ENCODE measurements around the gene DAZAP2. TPM values are rescaled to one million over a fixed set of nuclear protein-coding genes. Genes with fewer than 3 reads are reported as not detected.

The DAZAP2 gene
- total and polyA plus RNA-seq, 2 experiments from 2014 or later, result 35.8 to 39.9 TPM

DNA sequence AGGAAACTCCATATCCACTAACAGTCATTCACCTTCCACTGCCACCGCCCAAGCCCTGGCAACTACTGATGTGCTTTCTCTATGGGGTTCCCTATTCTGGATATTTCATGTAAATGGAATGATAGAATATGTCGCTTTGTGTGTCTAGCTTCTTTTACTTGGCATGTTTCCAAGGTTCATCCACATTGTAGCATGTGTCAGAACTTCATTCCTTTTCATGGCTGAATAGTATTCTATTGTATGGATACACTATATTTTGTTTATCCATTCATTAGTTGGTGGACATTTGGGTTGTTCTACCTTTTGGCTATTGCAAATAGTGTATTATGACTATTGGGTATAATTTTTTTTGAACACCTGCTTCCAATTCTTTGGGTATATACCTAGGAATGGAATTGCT, 29.4 kb upstream of the DAZAP2 start:
- H3K9me2 ChIP-seq (ENCODE audit: insufficient read depth), result no peaks in the 10 kb centered on the region
- no peak overlapping the region for H3K27ac ChIP-seq (ENCODE audit: low read depth)
- H3K79me2 ChIP-seq (replicated peaks; ENCODE audit: insufficient read depth), result no peaks in the 10 kb centered on the region
- no peak overlapping the region for H3K4me3 Mint-ChIP-seq
- H3K4me3 ChIP-seq, result no peak overlapping the region
- TF ChIP-seq STAT1 (IDR thresholded peaks at IDR 0.05; ENCODE audit: unreplicated experiment) (no peak), EZH2 (IDR thresholded peaks at IDR 0.05; ENCODE audit: low read depth, unreplicated experiment) (no peak), EZH2phosphoT487 (IDR thresholded peaks at IDR 0.05; ENCODE audit: unreplicated experiment) (no peak), JUNB (IDR thresholded peaks at IDR 0.05; ENCODE audit: unreplicated experiment) (no peak), CTCF (conservative IDR thresholded peaks at IDR 0.05; ENCODE audit: low read depth in 2 of 2) (no peak), CREB1 (CRISPR knock-in tag; IDR thresholded peaks at IDR 0.05; ENCODE audit: low read depth) (no peak), ETS1 (IDR thresholded peaks at IDR 0.05) (no peak), ZNF331 (CRISPR knock-in tag; IDR thresholded peaks at IDR 0.05; ENCODE audit: low read depth) (no peak), NANOG (IDR thresholded peaks at IDR 0.05; ENCODE audit: borderline replicate concordance) (no peak), POLR2AphosphoS5 (IDR thresholded peaks at IDR 0.05; ENCODE audit: low read depth) (no peak), ZNF114 (CRISPR knock-in tag; IDR thresholded peaks at IDR 0.05) (no peak)
- TF ChIP-seq, protein P1, sequence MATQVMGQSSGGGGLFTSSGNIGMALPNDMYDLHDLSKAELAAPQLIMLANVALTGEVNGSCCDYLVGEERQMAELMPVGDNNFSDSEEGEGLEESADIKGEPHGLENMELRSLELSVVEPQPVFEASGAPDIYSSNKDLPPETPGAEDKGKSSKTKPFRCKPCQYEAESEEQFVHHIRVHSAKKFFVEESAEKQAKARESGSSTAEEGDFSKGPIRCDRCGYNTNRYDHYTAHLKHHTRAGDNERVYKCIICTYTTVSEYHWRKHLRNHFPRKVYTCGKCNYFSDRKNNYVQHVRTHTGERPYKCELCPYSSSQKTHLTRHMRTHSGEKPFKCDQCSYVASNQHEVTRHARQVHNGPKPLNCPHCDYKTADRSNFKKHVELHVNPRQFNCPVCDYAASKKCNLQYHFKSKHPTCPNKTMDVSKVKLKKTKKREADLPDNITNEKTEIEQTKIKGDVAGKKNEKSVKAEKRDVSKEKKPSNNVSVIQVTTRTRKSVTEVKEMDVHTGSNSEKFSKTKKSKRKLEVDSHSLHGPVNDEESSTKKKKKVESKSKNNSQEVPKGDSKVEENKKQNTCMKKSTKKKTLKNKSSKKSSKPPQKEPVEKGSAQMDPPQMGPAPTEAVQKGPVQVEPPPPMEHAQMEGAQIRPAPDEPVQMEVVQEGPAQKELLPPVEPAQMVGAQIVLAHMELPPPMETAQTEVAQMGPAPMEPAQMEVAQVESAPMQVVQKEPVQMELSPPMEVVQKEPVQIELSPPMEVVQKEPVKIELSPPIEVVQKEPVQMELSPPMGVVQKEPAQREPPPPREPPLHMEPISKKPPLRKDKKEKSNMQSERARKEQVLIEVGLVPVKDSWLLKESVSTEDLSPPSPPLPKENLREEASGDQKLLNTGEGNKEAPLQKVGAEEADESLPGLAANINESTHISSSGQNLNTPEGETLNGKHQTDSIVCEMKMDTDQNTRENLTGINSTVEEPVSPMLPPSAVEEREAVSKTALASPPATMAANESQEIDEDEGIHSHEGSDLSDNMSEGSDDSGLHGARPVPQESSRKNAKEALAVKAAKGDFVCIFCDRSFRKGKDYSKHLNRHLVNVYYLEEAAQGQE (IDR thresholded peaks at IDR 0.05; ENCODE audit: unreplicated experiment), result no peak
- TF ChIP-seq, protein P2, sequence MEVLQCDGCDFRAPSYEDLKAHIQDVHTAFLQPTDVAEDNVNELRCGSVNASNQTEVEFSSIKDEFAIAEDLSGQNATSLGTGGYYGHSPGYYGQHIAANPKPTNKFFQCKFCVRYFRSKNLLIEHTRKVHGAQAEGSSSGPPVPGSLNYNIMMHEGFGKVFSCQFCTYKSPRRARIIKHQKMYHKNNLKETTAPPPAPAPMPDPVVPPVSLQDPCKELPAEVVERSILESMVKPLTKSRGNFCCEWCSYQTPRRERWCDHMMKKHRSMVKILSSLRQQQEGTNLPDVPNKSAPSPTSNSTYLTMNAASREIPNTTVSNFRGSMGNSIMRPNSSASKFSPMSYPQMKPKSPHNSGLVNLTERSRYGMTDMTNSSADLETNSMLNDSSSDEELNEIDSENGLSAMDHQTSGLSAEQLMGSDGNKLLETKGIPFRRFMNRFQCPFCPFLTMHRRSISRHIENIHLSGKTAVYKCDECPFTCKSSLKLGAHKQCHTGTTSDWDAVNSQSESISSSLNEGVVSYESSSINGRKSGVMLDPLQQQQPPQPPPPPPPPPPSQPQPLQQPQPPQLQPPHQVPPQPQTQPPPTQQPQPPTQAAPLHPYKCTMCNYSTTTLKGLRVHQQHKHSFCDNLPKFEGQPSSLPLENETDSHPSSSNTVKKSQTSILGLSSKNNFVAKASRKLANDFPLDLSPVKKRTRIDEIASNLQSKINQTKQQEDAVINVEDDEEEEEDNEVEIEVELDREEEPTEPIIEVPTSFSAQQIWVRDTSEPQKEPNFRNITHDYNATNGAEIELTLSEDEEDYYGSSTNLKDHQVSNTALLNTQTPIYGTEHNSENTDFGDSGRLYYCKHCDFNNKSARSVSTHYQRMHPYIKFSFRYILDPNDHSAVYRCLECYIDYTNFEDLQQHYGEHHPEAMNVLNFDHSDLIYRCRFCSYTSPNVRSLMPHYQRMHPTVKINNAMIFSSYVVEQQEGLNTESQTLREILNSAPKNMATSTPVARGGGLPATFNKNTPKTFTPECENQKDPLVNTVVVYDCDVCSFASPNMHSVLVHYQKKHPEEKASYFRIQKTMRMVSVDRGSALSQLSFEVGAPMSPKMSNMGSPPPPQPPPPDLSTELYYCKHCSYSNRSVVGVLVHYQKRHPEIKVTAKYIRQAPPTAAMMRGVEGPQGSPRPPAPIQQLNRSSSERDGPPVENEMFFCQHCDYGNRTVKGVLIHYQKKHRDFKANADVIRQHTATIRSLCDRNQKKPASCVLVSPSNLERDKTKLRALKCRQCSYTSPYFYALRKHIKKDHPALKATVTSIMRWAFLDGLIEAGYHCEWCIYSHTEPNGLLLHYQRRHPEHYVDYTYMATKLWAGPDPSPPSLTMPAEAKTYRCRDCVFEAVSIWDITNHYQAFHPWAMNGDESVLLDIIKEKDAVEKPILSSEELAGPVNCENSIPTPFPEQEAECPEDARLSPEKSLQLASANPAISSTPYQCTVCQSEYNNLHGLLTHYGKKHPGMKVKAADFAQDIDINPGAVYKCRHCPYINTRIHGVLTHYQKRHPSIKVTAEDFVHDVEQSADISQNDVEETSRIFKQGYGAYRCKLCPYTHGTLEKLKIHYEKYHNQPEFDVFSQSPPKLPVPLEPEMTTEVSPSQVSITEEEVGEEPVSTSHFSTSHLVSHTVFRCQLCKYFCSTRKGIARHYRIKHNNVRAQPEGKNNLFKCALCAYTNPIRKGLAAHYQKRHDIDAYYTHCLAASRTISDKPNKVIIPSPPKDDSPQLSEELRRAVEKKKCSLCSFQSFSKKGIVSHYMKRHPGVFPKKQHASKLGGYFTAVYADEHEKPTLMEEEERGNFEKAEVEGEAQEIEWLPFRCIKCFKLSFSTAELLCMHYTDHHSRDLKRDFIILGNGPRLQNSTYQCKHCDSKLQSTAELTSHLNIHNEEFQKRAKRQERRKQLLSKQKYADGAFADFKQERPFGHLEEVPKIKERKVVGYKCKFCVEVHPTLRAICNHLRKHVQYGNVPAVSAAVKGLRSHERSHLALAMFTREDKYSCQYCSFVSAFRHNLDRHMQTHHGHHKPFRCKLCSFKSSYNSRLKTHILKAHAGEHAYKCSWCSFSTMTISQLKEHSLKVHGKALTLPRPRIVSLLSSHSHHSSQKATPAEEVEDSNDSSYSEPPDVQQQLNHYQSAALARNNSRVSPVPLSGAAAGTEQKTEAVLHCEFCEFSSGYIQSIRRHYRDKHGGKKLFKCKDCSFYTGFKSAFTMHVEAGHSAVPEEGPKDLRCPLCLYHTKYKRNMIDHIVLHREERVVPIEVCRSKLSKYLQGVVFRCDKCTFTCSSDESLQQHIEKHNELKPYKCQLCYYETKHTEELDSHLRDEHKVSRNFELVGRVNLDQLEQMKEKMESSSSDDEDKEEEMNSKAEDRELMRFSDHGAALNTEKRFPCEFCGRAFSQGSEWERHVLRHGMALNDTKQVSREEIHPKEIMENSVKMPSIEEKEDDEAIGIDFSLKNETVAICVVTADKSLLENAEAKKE (CRISPR knock-in tag; IDR thresholded peaks at IDR 0.05), result no peak
- no peaks in the 10 kb centered on the region for H3F3A ChIP-seq (replicated peaks; ENCODE audit: low read depth)
- no peaks in the 10 kb centered on the region for H3K27me3 Mint-ChIP-seq (ENCODE audit: insufficient read depth, low read depth, poor library complexity)
- H3K9me3 Mint-ChIP-seq, result no peaks in the 10 kb centered on the region
- DNase-seq (ENCODE audit: low spot score) (no peak), ATAC-seq (no peak)
- no peaks in the 10 kb centered on the region for H3K27me3 ChIP-seq (ENCODE audit: insufficient read depth)
- no peaks in the 10 kb centered on the region for H4K20me1 ChIP-seq (replicated peaks; ENCODE audit: insufficient read depth)
- H3K4me1 Mint-ChIP-seq, result no peaks in the 10 kb centered on the region
- H3K36me3 ChIP-seq (ENCODE audit: insufficient read depth), result no peaks in the 10 kb centered on the region
- H2AFZ ChIP-seq, result no peak overlapping the region
- no peaks in the 10 kb centered on the region for H3K4me1 ChIP-seq (ENCODE audit: insufficient read depth)
- no peak overlapping the region for H3K4me2 ChIP-seq
- H3K36me3 Mint-ChIP-seq (ENCODE audit: low read depth), result 0 out of 3 replicates have a peak, but pooled peaks cover 3% of the 10 kb centered on the region
- H3K27ac Mint-ChIP-seq, result no peak overlapping the region
